Mesenchymal stem cell (in vitro differentiated cells and primary cell): ENCODE results near the gene SPATA9. TPM values are rescaled to one million over a fixed set of nuclear protein-coding genes. Genes with fewer than 3 reads are reported as not detected.

Source experiments
- DNase-seq: peaks from one replicate; pipeline ENCODE4 v3.0.0-alpha.2; 2013
- H2AFZ ChIP-seq: one replicate; pipeline ENCODE4 v1.6.1; 2013; ENCODE audit warnings: low read depth, mild to moderate bottlenecking, control low read depth, inconsistent platforms, low read length, moderate library complexity
- H2AK5ac ChIP-seq: 2 replicates; pipeline ENCODE4 v1.6.1; 2013; ENCODE audit warnings: low read length, moderate library complexity, mild to moderate bottlenecking, inconsistent platforms; ENCODE audit not compliant: severe bottlenecking
- H2BK120ac ChIP-seq: one replicate; pipeline ENCODE4 v1.6.1; 2013; ENCODE audit warnings: low read depth, mild to moderate bottlenecking, inconsistent platforms, low read length, moderate library complexity
- H2BK12ac ChIP-seq, 2 experiments: one replicate each; pipeline ENCODE4 v1.6.1; 2013; ENCODE audit warnings: inconsistent platforms in 2 of 2, low read length in 2 of 2, mild to moderate bottlenecking in 2 of 2, moderate library complexity in 2 of 2, control low read depth in 1 of 2
- H2BK15ac ChIP-seq: one replicate; pipeline ENCODE4 v1.6.1; 2013; ENCODE audit warnings: mild to moderate bottlenecking, low read depth, inconsistent platforms; ENCODE audit not compliant: poor library complexity, severe bottlenecking
- H2BK5ac ChIP-seq: 2 replicates; pipeline ENCODE4 v1.6.1; 2013; ENCODE audit warnings: low read depth, mild to moderate bottlenecking, low read length, control low read depth, inconsistent platforms; ENCODE audit not compliant: poor library complexity, severe bottlenecking
- H3K14ac ChIP-seq, 2 experiments: one replicate each; pipeline ENCODE4 v1.6.1; 2013; ENCODE audit warnings: inconsistent platforms in 2 of 2, low read length in 2 of 2, control low read depth in 1 of 2, mild to moderate bottlenecking in 1 of 2, moderate library complexity in 1 of 2
- H3K18ac ChIP-seq, 2 experiments: one replicate each; pipeline ENCODE4 v1.6.1; 2013; ENCODE audit warnings: inconsistent platforms in 2 of 2, low read length in 2 of 2, control low read depth in 1 of 2, low read depth in 1 of 2, mild to moderate bottlenecking in 1 of 2
- H3K23ac ChIP-seq, 2 experiments: one replicate each; pipeline ENCODE4 v1.6.1; 2013; ENCODE audit warnings: inconsistent platforms in 2 of 2, low read length in 2 of 2, mild to moderate bottlenecking in 2 of 2, moderate library complexity in 2 of 2, control low read depth in 1 of 2
- H3K27ac ChIP-seq: 2 replicates; pipeline ENCODE4 v1.5.1; 2013; ENCODE audit warnings: mild to moderate bottlenecking, moderate library complexity, low read length, control low read depth, inconsistent platforms; ENCODE audit not compliant: poor library complexity, severe bottlenecking
- H3K27me3 ChIP-seq, 2 experiments: 2 replicates each; pipeline versions ENCODE4 v1.6.1 to v1.7.0; 2013; ENCODE audit warnings: low read length in 2 of 2, mild to moderate bottlenecking in 2 of 2, moderate library complexity in 2 of 2, control low read depth in 1 of 2, inconsistent platforms in 1 of 2; ENCODE audit not compliant: control insufficient read depth in 1 of 2, insufficient read depth in 1 of 2
- H3K36me3 ChIP-seq, 2 experiments: 2 replicates each; pipeline versions ENCODE4 v1.6.1 to v1.7.0; 2013; ENCODE audit warnings: low read length in 2 of 2, control low read depth in 1 of 2, inconsistent platforms in 1 of 2, low read depth in 1 of 2, mild to moderate bottlenecking in 1 of 2; ENCODE audit not compliant: insufficient read depth in 2 of 2, control insufficient read depth in 1 of 2
- H3K4ac ChIP-seq, 2 experiments: one replicate each; pipeline ENCODE4 v1.6.1; 2013; ENCODE audit warnings: inconsistent platforms in 2 of 2, low read length in 2 of 2, mild to moderate bottlenecking in 2 of 2, moderate library complexity in 2 of 2, control low read depth in 1 of 2, low read depth in 1 of 2
- H3K4me1 ChIP-seq: 2 replicates; pipeline ENCODE4 v1.6.1; 2013; ENCODE audit warnings: low read depth, low read length, control low read depth; ENCODE audit not compliant: control insufficient read depth, insufficient read depth
- H3K4me2 ChIP-seq: 2 replicates; pipeline ENCODE4 v1.6.1; 2013; ENCODE audit warnings: low read length, mild to moderate bottlenecking, inconsistent platforms; ENCODE audit not compliant: poor library complexity, severe bottlenecking
- H3K4me3 ChIP-seq, 2 experiments: 2 replicates each; pipeline versions ENCODE4 v1.5.1 to v1.7.0; 2013; ENCODE audit warnings: low read length in 2 of 2, mild to moderate bottlenecking in 2 of 2, control low read depth in 1 of 2, low read depth in 1 of 2; ENCODE audit not compliant: insufficient read depth in 1 of 2
- H3K79me1 ChIP-seq: replicated peaks from 2 replicates; pipeline ENCODE4 v1.6.1; 2013; ENCODE audit warnings: mild to moderate bottlenecking, control low read depth, low read length, inconsistent platforms; ENCODE audit not compliant: poor library complexity, severe bottlenecking
- H3K9ac ChIP-seq: 2 replicates; pipeline ENCODE4 v1.7.0; 2013; ENCODE audit warnings: mild to moderate bottlenecking, low read length, moderate library complexity
- H3K9me3 ChIP-seq: 2 replicates; pipeline ENCODE4 v1.7.0; 2013; ENCODE audit warnings: mild to moderate bottlenecking, low read length; ENCODE audit not compliant: control insufficient read depth
- H4K8ac ChIP-seq: one replicate; pipeline ENCODE4 v1.6.1; 2013; ENCODE audit warnings: inconsistent platforms, mild to moderate bottlenecking, low read length, moderate library complexity
- H4K91ac ChIP-seq: one replicate; pipeline ENCODE4 v1.6.1; 2013; ENCODE audit warnings: mild to moderate bottlenecking, low read length, inconsistent platforms
- WGBS: methylation state at CpG from one replicate; pipeline ENCODE4 v1.1.7; 2013; ENCODE audit warnings: mixed read lengths; 5-methylcytosine and 5-hydroxymethylcytosine counted together
- polyA plus RNA-seq, 2 experiments: library from polyadenylated mRNA; stranded (reverse); fragments of 200-250 nt; gene quantifications; one replicate each; pipeline ENCODE4 v1.2.3, GENCODE V29; 2013

SPATA9 gene
- 0.69 TPM for polyA plus RNA-seq (2013, experiment 1 of 2)
- 0.49 TPM for polyA plus RNA-seq (2013, experiment 2 of 2)

- Histone ChIP-seq H3K36me3 (no peaks in the 10 kb centered on the region), H3K4me1 (no peaks in the 10 kb centered on the region), H3K27ac (no peak within 1 kb of the TSS), H3K9ac (no peak within 1 kb of the TSS), H3K4me2 (no peak within 1 kb of the TSS), H3K18ac (no peak within 1 kb of the TSS), H3K79me1 (no peaks in the 10 kb centered on the region), H3K9me3 (no peaks in the 10 kb centered on the region), H2BK15ac (no peak within 1 kb of the TSS), H2BK5ac (no peak within 1 kb of the TSS), H2BK12ac (no peak within 1 kb of the TSS), H3K4ac (no peak within 1 kb of the TSS), H3K14ac (no peak within 1 kb of the TSS), H2AK5ac (no peak within 1 kb of the TSS), H4K8ac (no peak within 1 kb of the TSS), H4K91ac (no peak within 1 kb of the TSS), H3K23ac (no peak within 1 kb of the TSS), H2BK120ac (no peak within 1 kb of the TSS), H3K27me3 (no peaks in the 10 kb centered on the region), H2AFZ (no peak within 1 kb of the TSS), H3K4me3 (no peak within 1 kb of the TSS)
- no peak for DNase-seq
- 95% methylated on average over 1 of the region's 1 CpG for WGBS
Observed at GRCh38 chr5:95682891-95683290, at the start of gene SPATA9. Gene SPATA9, minus strand, starts transcription at chr5:95682991. Its CDS starts 137 bp downstream, at chr5:95682854.

GRCh38 chr5:95731571-95732554 is 49.1 kb upstream of the SPATA9 start:
- Histone ChIP-seq H4K91ac (peak overlapping the region; percentile 100), H3K36me3 (peaks cover 0 to 5% of the 10 kb centered on the region in 2 experiments), H4K8ac (peak overlapping the region; percentile 95), H3K4ac (peak overlapping the region; percentile 79 to 90), H2BK5ac (peak overlapping the region; percentile 67), H3K79me1 (no peaks in the 10 kb centered on the region), H3K14ac (peak overlapping the region in 1 of 2 experiments; percentile 72), H2BK120ac (peak overlapping the region; percentile 95), H3K4me2 (peak overlapping the region; percentile 62), H3K4me3 (peak overlapping the region; percentile 89 to 99), H3K4me1 (peaks cover 4% of the 10 kb centered on the region), H3K23ac (peak overlapping the region in 1 of 2 experiments; percentile 100), H2AK5ac (no peak overlapping the region), H3K27ac (peak overlapping the region; percentile 67), H2BK15ac (peak overlapping the region; percentile 100), H3K9me3 (no peaks in the 10 kb centered on the region), H3K9ac (peak overlapping the region; percentile 89), H2BK12ac (peak overlapping the region; percentile 54 to 98), H3K18ac (peak overlapping the region; percentile 92 to 97), H2AFZ (peak overlapping the region; percentile 1), H3K27me3 (no peaks in the 10 kb centered on the region)
- 1% methylated on average over 60 of the region's 64 CpGs for WGBS
- peak; percentile 70 for DNase-seq

- Histone ChIP-seq H4K91ac (peak within 1 kb of the TSS; percentile 100), H3K27ac (peak within 1 kb of the TSS; percentile 72), H3K4me3 (peak within 1 kb of the TSS; percentile 89 to 99), H3K79me1 (peaks cover 1% of the 10 kb centered on the region), H4K8ac (peak within 1 kb of the TSS; percentile 95), H2BK15ac (peak within 1 kb of the TSS; percentile 100), H3K36me3 (peaks cover 0 to under 1% of the 10 kb centered on the region in 2 experiments), H3K9ac (peak within 1 kb of the TSS; percentile 89), H3K23ac (peak within 1 kb of the TSS in 1 of 2 experiments; percentile 100), H3K9me3 (no peaks in the 10 kb centered on the region), H2BK120ac (peak within 1 kb of the TSS; percentile 95), H2BK12ac (peak within 1 kb of the TSS; percentile 54 to 98), H2BK5ac (peak within 1 kb of the TSS; percentile 67), H2AFZ (peak within 1 kb of the TSS; percentile 1), H2AK5ac (no peak within 1 kb of the TSS), H3K27me3 (no peaks in the 10 kb centered on the region), H3K4me1 (peaks cover 6% of the 10 kb centered on the region), H3K14ac (peak within 1 kb of the TSS in 1 of 2 experiments; percentile 72), H3K4me2 (peak within 1 kb of the TSS; percentile 75), H3K18ac (peak within 1 kb of the TSS; percentile 92 to 97), H3K4ac (peak within 1 kb of the TSS; percentile 79 to 90)
- DNase-seq, result peak; percentile 96
- under 1% methylated on average over 62 of the region's 78 CpGs for WGBS
Observed at GRCh38 chr5:95730730-95731570, 48.2 kb upstream of the SPATA9 start, which contains the start of gene RHOBTB3. Gene RHOBTB3, plus strand, starts transcription at chr5:95731336. Its CDS starts 347 bp downstream, at chr5:95731683.
